ENCODE data around the gene HSPG2. TPM values are rescaled to one million over a fixed set of nuclear protein-coding genes. Genes with fewer than 3 reads are reported as not detected.

The HSPG2 gene
- total and polyA plus RNA-seq, 2 of the 8 experiments (the other 6 are each of a cell fraction or from before 2014, with no cell fraction given) = 17.8 to 111 TPM

DNA sequence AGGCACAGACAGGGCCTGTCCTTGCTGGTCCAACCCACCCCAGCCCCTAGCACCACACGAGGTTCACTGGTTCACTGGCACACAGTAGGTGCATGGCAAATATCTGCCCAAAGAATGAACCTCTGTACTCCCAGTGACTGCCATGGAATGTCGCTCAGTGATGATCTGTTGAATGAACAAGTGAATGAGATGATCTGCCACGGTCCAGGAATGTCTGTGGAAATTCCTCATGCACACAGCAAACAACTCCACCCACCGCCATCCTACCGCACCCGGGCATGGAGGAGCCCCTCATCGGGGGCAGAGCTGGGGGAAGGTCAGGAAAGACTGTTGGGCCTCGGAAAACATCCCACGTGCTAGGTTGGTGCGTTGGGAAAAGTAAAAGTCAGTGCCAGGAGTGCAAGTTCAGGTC is 1.7 kb downstream of the HSPG2 start:
- Histone ChIP-seq H3K18ac (ENCODE audit: extremely low read depth, low read length) (no peak overlapping the region), H4K5ac (ENCODE audit: insufficient read length, low read depth, low read length) (no peak overlapping the region), H2BK15ac (ENCODE audit: low read length) (peak overlapping the region; percentile 75; the same call in 1 of the 2 replicates), H3K23ac (ENCODE audit: insufficient read length) (no peak overlapping the region), H3K27ac (ENCODE audit: low read depth, low read length) (no peak overlapping the region), H3K4ac (replicated peaks; ENCODE audit: insufficient read length, low read depth, low read length) (peak overlapping the region; percentile 27), H2AK5ac (ENCODE audit: low read depth, low read length) (peak overlapping the region; percentile 33; the same call in 1 of the 2 replicates), H4K91ac (replicated peaks; ENCODE audit: insufficient read length, low read length) (peak overlapping the region; percentile 44), H2BK120ac (replicated peaks; ENCODE audit: low read depth, low read length) (no peak overlapping the region), H2BK20ac (ENCODE audit: low read length) (no peak overlapping the region), H3K9ac (replicated peaks in 1 of 4; ENCODE audit: extremely low read depth in 1 of 4, low read depth in 3 of 4, low read length in 3 of 4) (0 out of 7 replicates have a peak overlapping the region, but pooled peaks of 1 of the 4 experiments have one; percentile 14), H2BK12ac (ENCODE audit: low read depth, low read length) (peak overlapping the region; percentile 75; the same call in 1 of the 2 replicates), H2AFZ (ENCODE audit: low read length) (no peak overlapping the region), H3K23me2 (ENCODE audit: low read depth, low read length) (peaks cover 11% of the 10 kb centered on the region), H3K79me2 (ENCODE audit: control insufficient read depth in 1 of 2, insufficient read depth in 2 of 2, low read length in 2 of 2) (peaks cover 6 to 54% of the 10 kb centered on the region in 2 experiments; a peak in 3 of 4 replicates), H3K56ac (replicated peaks; ENCODE audit: insufficient read length, low read depth, low read length) (no peak overlapping the region), H3K4me1 (replicated peaks in 1 of 4; ENCODE audit: control insufficient read depth in 3 of 4, insufficient read depth in 4 of 4, low read length in 3 of 4) (peaks cover 8 to 46% (median 31%) of the 10 kb centered on the region in 4 experiments), H3K4me2 (ENCODE audit: insufficient read depth in 1 of 2, low read depth in 2 of 2, low read length in 2 of 2) (peak overlapping the region; percentile 86 to 88; a peak in 3 of 4 replicates), H2BK5ac (ENCODE audit: low read depth, low read length) (peak overlapping the region; percentile 48; the same call in 1 of the 2 replicates), H3K79me1 (ENCODE audit: low read depth, low read length) (peaks cover 19% of the 10 kb centered on the region), H3K14ac (ENCODE audit: insufficient read length) (no peak overlapping the region), H3K36me3 (ENCODE audit: control insufficient read depth in 2 of 4, insufficient read depth in 4 of 4, low read length in 3 of 4) (no peaks in the 10 kb centered on the region), H4K8ac (ENCODE audit: extremely low read depth, insufficient read depth, low read length) (no peak overlapping the region; the same call in 1 of the 2 replicates), H3K4me3 (ENCODE audit: extremely low read depth in 1 of 4, insufficient read depth in 2 of 4, low read depth in 3 of 4, low read length in 4 of 4) (peak overlapping the region in 1 of 4 experiments; percentile 89; a peak in 2 of 8 replicates), H3K9me3 (ENCODE audit: insufficient read depth in 2 of 2, low read depth in 1 of 2, low read length in 1 of 2) (no peaks in the 10 kb centered on the region), H3K27me3 (replicated peaks in 1 of 4; ENCODE audit: control insufficient read depth in 3 of 4, extremely low read depth in 1 of 4, insufficient read depth in 3 of 4, low read length in 3 of 4) (peaks cover 0 to 2% (median 0%) of the 10 kb centered on the region in 4 experiments; a peak in 2 of 7 replicates), H4K20me1 (replicated peaks in 1 of 2; ENCODE audit: control insufficient read depth in 1 of 2, insufficient read depth in 2 of 2, low read length in 2 of 2) (peaks cover 2 to 12% of the 10 kb centered on the region in 2 experiments)
- 73% methylated on average over 10 of the region's 10 CpGs; no CpG with 5 or more reads in 1 of the 2 experiments for whole genome bisulfite sequencing, 2 experiments (ENCODE audit: extremely low coverage in 1 of 2, insufficient coverage in 1 of 2, insufficient read length in 1 of 2, insufficient replicate concordance in 2 of 2, low coverage in 1 of 2, low lambda C conversion rate in 2 of 2, missing lambda C conversion rate in 1 of 2)
- POLR2A ChIA-PET (ENCODE audit: partially characterized antibody) = interaction anchor here (0.9 to 5.9 kb wide), 9 partner anchors 8 to 87 kb away, joined by 3 to 38 read pairs (median 5); no protein-coding TSS in a partner anchor
- DNase-seq (ENCODE audit: low read depth in 1 of 2, low spot score in 2 of 2) (no peak), FAIRE-seq (no peak)
- no peak for TF ChIP-seq POLR2AphosphoS5 (IDR thresholded peaks at IDR 0.05; ENCODE audit: low read depth, low read length)
- no peak for TF ChIP-seq ASH2L (IDR thresholded peaks at IDR 0.05; ENCODE audit: low read length)
- TF ChIP-seq RXRA (IDR thresholded peaks at IDR 0.05; ENCODE audit: insufficient read depth, low read depth, low read length) = no peak
- no peak for TF ChIP-seq JUND (IDR thresholded peaks at IDR 0.05; ENCODE audit: low read length)
- no peak for TF ChIP-seq EP300 (IDR thresholded peaks at IDR 0.05; ENCODE audit: borderline replicate concordance in 1 of 2, low read depth in 2 of 2, low read length in 2 of 2)
- TF ChIP-seq RNF2 (IDR thresholded peaks at IDR 0.05; ENCODE audit: borderline replicate concordance, low read depth, low read length, missing control alignments, poor library complexity, severe bottlenecking) = no peak
- TF ChIP-seq YY1 (IDR thresholded peaks at IDR 0.05; ENCODE audit: low read depth, low read length) = no peak
- TF ChIP-seq RBBP5 (IDR thresholded peaks at IDR 0.05; ENCODE audit: borderline replicate concordance, low read depth, low read length) = no peak
- TF ChIP-seq BRCA1 (IDR thresholded peaks at IDR 0.05; ENCODE audit: low read depth, low read length) = no peak
- CTCF ChIA-PET (ENCODE audit: partially characterized antibody) = interaction anchor here (0.7 to 2.0 kb wide), 11 partner anchors 11 to 1656 kb away, joined by 3 to 7 read pairs (median 4); no protein-coding TSS in a partner anchor
